LoVo (cell line): ENCODE measurements around the gene USP11.
"Not testable (repeated sequence)": the region's sequence is repeated elsewhere in the genome, so short reads cannot be mapped to it uniquely, and the experiment has no call there.

ENCODE experiments used
- DNase-seq: peaks from one replicate; pipeline ENCODE4 v3.0.0-alpha.2; 2016; ENCODE audit warnings: low spot score

Gene USP11

DNA sequence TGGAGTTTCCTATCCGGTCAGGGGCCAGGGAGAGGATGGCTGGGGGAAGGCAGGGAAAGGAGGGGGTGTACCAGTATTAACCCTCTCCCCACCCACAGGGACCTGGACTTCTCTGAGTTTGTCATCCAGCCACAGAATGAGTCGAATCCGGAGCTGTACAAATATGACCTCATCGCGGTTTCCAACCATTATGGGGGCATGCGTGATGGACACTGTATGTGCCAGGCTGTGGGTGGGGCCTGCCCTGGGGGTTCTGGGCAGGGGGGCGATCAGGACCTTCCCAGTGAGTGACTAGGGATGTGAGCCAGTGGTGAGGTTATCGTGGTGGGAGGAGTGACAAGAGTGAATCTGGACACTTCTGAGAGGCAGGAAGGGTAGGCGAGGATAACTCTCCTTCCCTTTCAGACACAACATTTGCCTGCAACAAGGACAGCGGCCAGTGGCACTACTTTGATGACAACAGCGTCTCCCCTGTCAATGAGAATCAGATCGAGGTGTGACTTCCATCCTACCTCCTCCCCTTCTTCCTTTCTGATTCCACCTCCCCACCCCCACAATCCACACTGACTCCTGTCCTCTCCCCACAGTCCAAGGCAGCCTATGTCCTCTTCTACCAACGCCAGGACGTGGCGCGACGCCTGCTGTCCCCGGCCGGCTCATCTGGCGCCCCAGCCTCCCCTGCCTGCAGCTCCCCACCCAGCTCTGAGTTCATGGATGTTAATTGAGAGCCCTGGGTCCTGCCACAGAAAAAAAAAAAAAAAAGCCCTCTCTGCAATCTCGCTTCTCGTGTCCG, 14.6 kb downstream of the USP11 start:
- no peak for DNase-seq

GRCh38 chrX:47247999-47248320, 15.2 kb downstream of the USP11 start:
- DNase-seq: no peak

- no peak for DNase-seq
These were observed 15.8 kb downstream of the USP11 start for GRCh38 chrX:47248576-47248975.

- DNase-seq: no peak
These were observed 17.2 kb downstream of the USP11 start for GRCh38 chrX:47250017-47250347.

GRCh38 chrX:47257620-47258019, 24.8 kb downstream of the USP11 start:
- not testable (repeated sequence) for DNase-seq

DNA sequence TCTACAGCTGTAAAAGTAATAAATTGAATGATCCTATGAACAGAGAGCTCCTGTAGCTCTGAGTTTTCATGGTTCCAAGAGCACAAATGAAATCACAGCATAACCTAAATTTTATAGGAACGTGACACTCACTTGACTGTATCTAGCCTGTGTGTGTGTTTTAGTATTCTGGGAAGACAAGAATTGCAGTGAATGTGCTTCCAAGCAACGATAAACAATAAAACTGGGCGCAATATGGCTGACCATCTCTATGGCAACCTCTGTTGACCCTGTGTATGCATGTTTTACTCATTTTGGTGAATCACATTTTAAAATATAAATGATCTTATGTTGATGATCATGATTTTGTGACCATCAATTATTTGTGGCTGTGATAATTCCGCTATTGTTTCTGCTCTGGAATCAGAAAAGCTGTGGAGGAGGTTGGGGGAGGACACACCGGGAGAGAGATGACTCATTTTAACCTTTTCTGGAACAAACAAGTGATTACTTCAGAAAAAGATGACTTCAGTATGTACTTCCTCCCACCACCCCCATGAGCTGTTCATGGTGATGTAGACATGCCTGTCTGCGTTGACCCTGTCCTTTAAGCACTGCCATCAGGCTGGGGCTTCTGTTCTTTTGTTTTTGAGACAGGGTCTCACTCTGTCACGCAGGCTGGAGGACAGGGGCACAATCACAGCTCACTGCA, 31.8 kb downstream of the USP11 start:
- DNase-seq: no peak

GRCh38 chrX:47266643-47267042, 33.8 kb downstream of the USP11 start:
- DNase-seq: no peak

DNA sequence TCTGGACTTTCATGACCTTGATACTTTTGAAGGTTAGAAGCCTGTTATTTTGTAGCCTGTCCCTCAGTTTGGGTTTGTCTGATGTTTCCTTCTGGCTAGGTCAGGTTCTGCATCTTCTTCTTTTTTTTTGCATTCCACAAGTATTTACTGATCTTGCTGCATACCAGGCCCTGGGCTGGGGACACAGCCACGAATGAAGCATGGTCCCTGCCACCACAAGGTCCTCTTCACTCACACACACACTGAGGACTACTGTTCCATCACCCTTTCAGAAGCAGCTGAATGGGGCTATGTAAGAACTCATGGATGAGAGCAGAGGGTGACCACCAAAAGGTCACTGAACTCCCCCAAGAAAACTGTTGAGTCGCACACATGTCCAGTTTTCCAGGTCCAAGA, 39.2 kb downstream of the USP11 start:
- no peak for DNase-seq

GRCh38 chrX:47273011-47273730, 40.4 kb downstream of the USP11 start:
- DNase-seq: no peak

- no peak for DNase-seq
These were observed 45.9 kb downstream of the USP11 start for GRCh38 chrX:47278691-47279090.

DNA sequence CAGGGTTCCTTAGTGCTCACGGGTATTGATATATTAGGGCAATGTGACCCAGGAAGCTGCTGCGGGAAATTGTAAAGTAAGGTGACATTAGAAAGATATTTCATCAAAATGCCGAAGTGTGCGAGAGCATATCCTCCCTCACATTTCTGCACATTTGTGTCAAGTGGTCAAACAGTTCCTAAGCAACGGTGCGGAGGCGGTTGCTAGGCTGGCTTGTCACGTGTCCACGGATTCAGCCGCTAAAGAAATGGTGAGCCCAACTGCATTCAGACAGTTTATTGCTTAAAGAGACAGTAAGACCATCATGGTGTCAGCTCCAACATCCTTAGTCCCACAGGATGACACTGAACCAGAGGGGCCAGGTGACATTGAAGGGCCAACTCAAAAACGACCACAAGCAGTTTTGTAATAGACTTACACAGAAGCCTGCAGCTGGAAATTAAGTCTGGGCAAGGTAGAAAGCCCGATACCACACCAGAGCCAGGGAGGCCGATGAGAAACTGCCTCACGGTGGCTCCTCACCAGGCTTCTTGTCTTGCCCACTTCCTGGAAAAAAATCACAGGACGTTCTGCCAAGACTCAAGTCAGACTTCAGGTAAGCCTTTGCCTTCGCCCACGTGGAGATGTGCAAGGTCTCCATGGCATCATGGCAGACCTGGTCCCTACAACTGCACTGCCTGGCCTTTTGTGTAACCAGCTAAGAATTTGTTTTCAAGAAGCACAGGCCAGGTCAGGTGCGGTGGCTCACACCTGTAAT, 50.4 kb downstream of the USP11 start:
- DNase-seq: no peak

GRCh38 chrX:47284616-47285015, 51.8 kb downstream of the USP11 start:
- not testable (repeated sequence) for DNase-seq

GRCh38 chrX:47285836-47286320, 53.1 kb downstream of the USP11 start:
- no peak for DNase-seq

DNA sequence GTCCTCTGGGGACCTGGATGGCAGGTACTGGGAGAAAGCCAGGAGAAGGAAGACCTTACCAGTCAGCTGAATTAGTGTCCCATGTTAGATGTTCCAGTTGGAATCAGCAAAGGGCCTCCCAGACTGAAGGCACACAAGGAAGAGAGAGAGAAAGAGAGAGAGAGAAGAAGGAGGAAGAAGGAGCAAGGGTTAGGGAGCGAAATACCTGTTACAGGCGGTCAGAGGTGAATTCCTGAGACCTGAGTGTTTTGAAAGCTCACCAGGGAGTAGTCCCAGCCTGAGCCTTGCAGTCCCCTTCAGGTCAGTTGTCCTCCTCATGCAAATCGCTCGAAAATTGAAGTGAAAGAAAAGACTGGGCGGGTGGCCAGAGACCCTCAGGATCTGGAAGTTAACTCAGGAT, 60.3 kb downstream of the USP11 start:
- peak; percentile 4 for DNase-seq

GRCh38 chrX:47296766-47297365, 64.1 kb downstream of the USP11 start:
- no peak for DNase-seq

- DNase-seq: no peak
These were observed 65.1 kb downstream of the USP11 start for GRCh38 chrX:47297874-47298273.
